LNCAP (cell line): ENCODE measurements around the gene GAST.

Experiments used
- CTCF ChIP-seq: fragments of 450-650 bp; IDR thresholded peaks from 2 replicates; pipeline ENCODE4 v1.5.1; 2017; ENCODE audit warnings: mild to moderate bottlenecking

Gene GAST

GRCh38 chr17:41680426-41681040 is 31.6 kb upstream of the GAST start:
- TF ChIP-seq CTCF: no peak

- no peak for TF ChIP-seq CTCF
Observed at GRCh38 chr17:41681776-41682175, 30.4 kb upstream of the GAST start.

GRCh38 chr17:41682631-41683030 is 29.5 kb upstream of the GAST start:
- no peak for TF ChIP-seq CTCF

GRCh38 chr17:41683441-41684007 is 28.6 kb upstream of the GAST start:
- no peak for TF ChIP-seq CTCF

GRCh38 chr17:41684035-41684434 is 28.1 kb upstream of the GAST start:
- no peak for TF ChIP-seq CTCF

- TF ChIP-seq CTCF: no peak
Observed at GRCh38 chr17:41686281-41686680, 25.9 kb upstream of the GAST start.

- TF ChIP-seq CTCF: peak; percentile 58
Observed at GRCh38 chr17:41687828-41688640, 24.1 kb upstream of the GAST start.
